NCI-H146 treated with DMSO at 0.1 percent for 48 hours (cell line): ENCODE data around the gene HELT.
A peak's percentile ranks its signal among the peaks of the same experiment; 100 is the strongest.

Experiments
- DNase-seq: peaks from one replicate; lab custom pipeline; 2025; ENCODE audit not compliant: unreplicated experiment; lab: John Stamatoyannopoulos, UW

Gene HELT

GRCh38 chr4:185003596-185004351 lies 14.5 kb upstream of the HELT start:
- DNase-seq: no peak

- DNase-seq: no peak
Measured at GRCh38 chr4:185004562-185005218, 13.6 kb upstream of the HELT start.

DNA sequence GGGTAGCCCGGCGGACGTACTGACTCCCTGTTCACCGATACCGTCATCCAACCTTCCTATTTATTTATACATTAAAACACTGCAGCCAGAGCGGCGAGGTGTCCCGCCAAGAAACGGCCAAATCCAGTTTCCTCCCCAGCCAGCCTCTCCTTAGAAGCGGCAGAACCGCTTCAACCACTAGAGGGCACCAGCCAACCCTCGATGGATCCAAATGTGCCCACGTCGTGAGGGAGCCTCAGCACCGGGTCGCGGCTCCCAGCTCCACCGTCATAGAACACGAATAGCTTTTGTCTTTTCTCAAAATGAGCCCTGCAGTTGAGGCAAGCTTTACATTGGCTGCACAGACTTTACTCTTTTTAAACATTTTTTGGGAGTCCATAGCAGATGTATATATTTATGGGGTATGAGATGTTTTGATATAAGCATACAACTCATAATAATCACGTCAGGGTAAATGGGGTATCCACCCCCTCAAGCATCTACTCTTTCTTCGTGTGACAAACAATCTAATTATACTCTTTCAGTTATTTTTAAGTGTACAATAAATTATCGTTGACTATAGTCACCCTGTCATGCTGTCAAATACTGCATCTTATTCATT lies 13.0 kb upstream of the HELT start:
- peak; percentile 19 for DNase-seq

DNA sequence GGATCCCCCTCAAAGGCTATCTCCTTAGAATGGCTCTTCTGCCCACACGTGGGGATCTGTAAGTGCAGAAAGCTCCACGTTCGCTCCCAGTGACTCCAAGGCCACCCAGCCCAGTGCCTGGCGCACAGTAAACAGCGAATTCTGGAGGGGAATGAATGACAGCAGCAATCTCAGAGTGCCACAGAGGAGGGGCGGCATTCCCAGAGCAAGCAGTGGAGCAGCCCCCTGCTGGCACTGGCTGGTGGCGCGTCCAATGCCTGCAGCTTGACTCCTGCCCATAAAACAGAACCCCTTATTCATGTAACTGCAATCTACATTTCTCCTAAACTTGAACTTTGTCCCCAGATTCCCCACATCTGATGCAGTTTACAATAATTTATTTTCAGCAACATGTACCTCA lies 6.9 kb upstream of the HELT start:
- DNase-seq: no peak

- DNase-seq: no peak
Measured at GRCh38 chr4:185013417-185014125, 4.7 kb upstream of the HELT start.

DNA sequence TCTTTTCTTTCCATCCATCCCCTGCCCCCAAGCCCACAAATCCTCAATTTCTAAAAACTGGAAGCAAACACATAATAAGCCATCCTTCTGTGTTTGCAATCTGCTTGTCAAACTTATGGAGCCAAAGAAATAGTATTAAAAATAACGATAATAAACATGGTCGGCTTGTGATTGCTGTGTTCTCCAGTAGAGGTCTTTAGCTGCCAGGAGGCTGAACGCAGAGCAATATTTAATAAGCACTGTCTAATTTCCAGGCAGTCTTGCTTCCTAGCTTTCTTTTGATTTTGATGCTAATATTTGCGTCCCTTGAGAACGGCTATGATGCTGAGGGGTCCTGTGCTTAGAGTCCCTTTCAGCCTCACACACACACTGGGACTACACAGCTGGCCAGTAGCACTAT lies 3.2 kb upstream of the HELT start:
- DNase-seq: no peak

- DNase-seq: no peak
Measured at GRCh38 chr4:185016101-185016940, 2.0 kb upstream of the HELT start.

DNA sequence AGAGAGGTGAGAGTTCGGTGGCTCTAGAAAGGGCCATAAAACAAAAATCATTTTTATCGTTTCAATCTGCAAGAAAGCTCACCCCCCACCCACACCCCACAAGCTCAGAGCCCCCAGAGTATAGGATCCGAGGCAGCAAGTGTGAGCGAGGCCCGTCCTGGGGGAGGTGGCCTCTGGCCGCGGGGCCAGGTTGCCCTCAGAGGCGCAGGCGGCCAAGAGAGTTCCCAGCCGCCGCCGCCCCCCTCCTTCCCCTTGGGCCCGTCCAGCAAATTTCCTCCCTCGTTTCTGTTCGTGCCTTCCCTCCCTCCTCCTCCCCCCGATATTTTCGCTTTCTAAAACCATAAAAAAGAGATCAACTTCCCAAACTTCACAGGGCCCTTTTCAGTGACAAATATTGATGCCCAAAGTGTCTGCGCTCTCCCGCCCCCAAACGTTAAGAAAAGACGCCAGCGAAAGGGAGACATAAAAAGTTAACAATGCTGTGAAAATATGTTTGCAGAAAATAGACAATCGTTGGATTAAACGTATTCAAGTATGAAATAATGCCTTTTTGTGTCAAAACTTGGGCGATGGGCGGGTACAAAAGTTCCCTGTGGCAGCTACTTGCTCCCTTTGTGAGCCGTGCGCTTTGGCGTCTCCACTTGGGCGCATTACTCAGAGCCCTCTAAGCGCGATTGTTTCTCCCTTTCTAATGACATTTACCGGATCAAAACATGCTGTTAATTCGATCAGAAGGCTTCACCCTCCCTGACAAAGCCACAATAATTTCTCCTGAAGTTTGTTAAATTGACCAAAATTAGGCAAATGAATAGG lies 1.1 kb upstream of the HELT start:
- DNase-seq: no peak

- DNase-seq: no peak
Measured at GRCh38 chr4:185018834-185019455, 655 bp downstream of the HELT start.

- DNase-seq: no peak
Measured at GRCh38 chr4:185019456-185020292, 1.4 kb downstream of the HELT start.

DNA sequence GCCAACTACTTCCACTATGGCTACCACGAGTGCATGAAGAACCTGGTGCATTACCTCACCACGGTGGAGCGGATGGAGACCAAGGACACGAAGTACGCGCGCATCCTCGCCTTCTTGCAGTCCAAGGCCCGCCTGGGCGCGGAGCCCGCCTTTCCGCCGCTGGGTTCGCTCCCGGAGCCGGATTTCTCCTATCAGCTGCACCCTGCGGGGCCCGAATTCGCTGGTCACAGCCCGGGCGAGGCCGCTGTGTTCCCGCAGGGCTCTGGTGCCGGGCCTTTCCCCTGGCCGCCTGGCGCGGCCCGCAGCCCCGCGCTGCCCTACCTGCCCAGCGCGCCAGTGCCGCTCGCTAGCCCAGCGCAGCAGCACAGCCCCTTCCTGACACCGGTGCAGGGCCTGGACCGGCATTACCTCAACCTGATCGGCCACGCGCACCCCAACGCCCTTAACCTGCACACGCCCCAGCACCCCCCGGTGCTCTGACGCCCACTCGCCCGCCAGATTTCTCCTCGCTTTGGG lies 2.1 kb downstream of the HELT start:
- no peak for DNase-seq

GRCh38 chr4:185020863-185021761 lies 2.8 kb downstream of the HELT start:
- no peak for DNase-seq

GRCh38 chr4:185023471-185023870 lies 5.2 kb downstream of the HELT start:
- no peak for DNase-seq

DNA sequence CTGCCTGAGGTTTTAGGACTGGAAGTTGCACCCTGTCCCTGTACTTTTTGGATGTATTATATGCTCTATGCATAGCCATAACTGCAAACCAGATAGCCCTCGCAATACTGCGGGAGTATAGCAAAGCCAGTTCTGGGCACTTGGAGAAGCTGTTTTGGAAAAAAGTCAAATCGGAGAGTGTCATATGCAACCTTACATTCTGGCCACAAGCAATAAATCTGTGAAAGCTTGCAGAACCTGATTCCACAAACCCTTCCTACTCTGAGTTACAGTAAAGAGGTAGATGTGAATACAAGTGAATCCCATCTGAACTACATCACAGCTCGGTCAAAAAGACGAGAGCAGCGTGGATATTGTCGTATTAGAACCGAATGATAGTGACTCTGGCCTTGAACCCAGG lies 10.3 kb downstream of the HELT start:
- DNase-seq: no peak

DNA sequence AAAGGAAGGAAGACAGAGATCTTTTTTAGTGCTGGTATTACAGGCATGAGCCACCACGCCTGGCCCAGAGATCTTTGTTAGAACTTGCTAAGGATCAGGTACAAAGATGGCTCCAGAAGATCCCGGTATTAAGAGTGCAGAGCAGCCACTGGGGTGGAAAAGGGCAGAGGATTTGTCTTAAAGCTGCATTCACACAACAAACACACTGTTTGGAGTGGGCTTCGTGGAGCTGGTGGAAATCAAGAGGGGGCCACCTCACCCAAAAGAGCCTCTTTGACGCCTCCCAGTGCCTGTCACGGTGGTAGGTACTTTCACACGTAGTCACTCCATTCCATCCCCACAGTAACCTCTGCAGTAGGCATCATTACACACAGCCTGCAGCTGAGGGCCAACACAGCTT lies 13.3 kb downstream of the HELT start:
- no peak for DNase-seq

DNA sequence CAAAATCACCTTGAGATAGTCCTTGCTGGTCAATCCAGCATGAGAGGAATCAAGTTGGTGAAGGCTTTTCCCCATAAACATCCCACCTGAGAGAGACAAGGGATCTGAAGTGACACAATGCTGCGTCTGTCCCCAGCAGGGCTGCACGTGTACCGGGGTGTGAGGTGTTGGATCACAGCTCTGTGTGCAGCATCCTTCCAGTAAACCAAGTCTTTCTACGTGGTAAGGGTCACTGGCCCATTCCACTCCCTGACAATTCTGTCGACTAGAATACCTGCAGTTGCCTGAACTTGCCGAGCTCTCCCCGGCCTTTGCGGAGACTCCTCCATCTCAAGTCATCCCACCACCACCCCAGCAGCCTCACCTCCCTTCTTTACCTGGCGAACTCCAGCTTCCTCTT lies 14.8 kb downstream of the HELT start:
- no peak for DNase-seq

GRCh38 chr4:185033950-185034349 lies 15.7 kb downstream of the HELT start:
- no peak for DNase-seq
